Activated gamma-delta T cell (primary cell): ENCODE measurements around the gene C1QTNF8.

Experiments used
- DNase-seq: peaks from one replicate; lab custom pipeline; 2025; lab: John Stamatoyannopoulos, UW

C1QTNF8 gene

DNA sequence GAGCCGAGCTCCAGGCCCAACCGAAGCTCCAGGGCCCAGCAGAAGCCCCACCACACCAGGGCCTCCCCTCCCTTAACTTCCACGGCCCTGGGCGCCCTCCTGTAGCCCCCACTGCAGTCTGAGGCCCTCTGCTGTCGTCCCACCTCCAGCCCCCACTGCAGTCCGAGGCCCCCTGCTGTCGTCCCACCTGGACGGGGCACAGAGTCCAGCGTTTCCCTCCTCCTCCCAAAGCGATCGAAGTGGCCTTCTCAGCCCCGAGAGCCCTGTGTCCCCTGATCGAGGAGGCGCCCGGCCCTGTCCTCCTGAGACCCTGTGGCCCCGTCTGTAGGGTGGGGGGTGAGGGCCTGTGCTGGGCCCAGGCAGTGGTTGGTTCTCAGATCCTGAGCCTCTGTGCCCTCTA is 31.1 kb upstream of the C1QTNF8 start:
- DNase-seq: no peak

DNA sequence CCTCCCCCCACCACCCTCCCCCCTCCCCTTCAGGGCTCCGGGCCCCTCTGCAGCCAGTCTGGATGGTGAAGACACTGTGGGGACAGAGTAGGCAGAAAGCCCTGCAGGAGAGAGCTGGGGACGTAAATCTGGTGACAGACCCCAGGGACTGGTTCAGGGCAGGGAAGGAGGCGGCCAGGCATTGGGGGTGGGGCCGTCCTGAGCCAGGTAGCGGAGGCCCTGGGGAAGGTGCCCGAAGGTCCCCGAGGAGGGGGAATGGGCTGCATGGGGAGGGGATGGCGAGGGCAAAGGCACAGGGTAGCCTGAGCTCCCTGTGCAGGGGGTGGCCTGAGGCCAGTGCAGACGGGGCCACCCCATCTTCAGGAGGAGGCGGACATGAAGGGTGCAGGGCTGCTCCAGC is 30.5 kb upstream of the C1QTNF8 start:
- DNase-seq: no peak

DNA sequence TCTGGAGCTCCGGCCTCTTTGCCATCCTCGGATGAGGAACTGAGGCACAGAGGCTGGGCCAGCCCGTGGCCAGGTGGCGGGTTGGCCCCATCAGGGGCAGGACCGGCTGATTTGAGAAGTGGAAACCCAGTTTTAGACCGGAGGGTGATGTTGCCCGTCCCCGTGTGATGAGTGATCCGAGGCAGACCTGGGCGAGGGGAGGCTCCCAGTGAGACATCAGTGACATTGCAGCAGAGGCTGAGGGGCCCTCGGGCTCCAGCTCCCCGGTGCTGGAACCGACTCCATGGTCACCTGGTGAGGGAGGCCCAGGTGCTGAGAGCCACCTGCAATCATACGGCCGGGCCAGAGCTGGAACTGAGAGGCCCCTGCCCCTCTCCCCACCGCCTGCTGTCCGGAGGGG is 30.0 kb upstream of the C1QTNF8 start:
- no peak for DNase-seq

DNA sequence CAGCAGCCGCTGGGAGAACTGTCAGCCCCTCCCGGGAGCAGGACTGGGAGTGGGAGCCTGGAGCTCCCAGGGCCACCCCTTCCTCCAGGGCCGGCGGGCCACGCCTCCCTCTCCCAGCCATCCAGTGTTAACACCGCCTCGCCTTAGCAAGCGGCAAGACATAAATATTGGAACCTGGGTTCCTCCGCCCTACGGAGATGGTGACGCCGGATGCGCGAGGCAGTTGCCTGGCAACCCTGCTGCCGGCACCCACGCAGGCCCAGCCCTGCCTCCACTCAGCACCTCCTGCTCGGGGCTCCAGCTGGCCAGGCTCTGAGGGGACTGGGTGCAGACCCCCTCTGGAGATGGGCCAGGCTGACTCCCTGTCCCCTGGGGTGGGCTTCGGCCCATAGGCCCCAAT is 29.4 kb upstream of the C1QTNF8 start:
- DNase-seq: no peak

DNA sequence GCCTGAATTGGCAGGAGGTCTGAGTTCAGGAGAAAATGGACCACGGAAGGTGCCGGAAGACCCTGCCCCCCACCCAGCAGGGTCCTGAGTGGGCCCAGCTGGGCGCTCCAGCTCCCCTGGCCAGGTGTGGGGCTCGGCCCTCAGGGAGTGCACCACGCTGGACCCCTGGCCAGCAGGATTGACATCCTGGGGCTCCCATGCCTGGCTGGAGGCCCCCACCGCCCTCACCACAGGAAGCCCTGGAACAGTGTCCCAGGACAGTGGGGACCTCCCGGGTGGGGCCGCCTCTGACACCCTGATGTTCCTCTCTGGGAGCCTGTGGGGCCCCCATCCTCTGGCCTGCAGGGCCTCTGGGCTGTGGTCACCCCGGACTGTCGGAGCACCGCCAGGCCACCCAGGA is 28.8 kb upstream of the C1QTNF8 start:
- no peak for DNase-seq

DNA sequence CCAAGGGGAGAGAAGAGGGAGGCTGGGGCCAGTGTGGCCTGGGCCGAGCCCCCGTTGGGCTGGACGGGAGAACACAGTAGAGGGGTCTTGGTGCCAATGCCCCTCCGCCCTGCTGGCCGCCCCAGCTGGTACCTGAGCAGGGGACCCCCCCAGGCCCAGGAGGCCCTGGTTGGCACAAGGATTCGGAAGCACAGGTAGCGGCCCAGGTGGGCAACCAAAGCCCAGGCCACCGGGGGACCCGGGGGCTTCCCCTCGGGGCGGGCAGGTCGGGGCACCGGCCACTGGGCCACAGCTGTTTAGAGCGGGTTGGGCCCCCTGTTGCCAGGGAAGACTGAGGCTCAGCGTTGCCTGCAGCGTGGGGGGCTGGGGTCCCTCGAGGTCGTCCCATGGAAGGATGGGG is 28.2 kb upstream of the C1QTNF8 start:
- DNase-seq: no peak

DNA sequence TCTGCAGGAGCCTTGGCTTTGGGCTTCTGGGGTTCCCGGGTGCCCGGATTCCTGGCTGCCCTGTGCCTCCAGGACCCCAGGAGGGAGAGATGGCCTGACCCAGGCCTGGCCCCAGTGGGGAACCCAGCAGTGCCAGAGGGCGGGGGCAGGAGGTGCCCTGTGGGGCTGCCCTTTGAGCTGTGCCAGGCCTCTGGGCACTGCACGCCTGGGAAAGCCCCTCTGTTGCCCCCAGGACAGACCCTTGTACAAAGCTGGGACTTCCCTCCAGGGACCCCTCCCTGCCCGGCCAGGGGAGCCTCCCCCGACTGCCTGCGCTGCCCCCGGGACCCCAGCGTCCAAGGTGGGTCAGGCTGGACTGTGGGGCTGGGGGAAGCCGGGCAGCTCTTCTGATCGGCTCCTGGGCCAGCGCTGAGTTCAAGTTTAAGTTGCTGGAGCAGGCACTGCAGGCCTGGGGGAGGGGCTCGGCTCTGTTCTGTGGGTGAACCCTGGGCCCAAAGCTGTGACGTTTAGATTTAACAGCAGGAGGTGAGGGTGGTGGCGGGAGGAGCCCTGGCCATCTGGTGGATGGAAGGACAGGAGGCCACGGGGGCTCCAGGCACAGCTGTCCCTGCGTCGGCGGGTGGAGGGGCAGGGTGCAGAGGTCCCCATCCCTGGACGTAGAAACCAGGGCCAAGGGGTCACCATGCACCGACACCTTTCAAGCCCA is 27.6 kb upstream of the C1QTNF8 start:
- no peak for DNase-seq

DNA sequence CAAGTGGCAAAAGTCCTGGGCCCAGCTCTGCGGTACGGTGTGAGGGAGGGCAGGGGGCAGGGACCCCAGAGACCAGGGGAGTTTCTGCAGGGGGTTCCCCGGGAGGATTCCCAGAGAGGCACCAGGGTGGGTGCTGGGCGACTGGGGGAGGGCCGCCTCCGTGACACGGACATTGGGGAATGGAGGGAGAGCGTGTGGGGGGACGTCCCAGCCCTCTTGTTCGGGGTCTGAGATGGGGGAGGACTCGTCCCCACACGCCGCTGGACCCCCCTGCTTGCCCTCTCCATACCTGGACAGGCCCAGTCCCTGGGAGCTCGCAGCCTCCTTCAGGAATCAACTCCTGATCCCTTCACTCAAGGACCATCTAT is 26.3 kb upstream of the C1QTNF8 start:
- DNase-seq: no peak

DNA sequence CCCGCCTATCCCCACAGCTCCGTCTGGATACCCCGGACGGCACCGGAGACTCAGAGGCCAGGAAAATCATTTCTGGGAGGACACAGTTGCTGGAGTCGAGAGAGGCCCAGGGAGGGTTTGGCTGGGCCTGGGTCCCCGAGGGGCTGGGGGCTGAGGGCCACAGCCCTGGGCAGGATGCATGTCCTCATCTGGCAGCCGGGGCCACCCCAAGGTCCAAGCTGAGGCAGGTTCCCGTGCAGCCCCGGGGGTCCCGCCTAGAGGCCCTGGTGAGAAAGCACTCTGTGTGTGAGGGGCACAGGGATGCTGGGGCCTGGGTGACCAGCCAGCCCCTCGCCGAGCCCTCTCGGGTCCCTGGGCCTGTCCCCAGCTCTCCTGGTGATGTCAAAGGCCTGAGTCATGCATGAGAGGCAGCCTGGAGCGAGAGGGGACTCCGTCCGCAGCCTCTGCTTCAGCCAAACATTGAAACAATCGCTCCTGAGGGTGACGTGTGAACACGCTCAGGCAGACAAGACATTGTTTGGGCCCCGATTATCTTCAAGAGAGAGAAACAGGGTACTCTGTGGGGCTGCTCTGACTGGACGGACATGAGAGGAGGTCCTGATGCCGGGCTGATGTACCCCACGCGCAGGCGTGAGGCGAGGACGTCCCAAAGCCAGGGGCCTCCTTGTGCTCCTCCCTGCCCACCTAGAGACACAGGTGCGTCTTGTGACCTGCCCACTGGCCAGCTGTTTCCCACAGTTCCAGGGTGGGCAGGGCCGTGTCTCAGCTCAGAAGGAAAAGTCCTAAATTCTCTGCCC is 25.8 kb upstream of the C1QTNF8 start:
- no peak for DNase-seq

DNA sequence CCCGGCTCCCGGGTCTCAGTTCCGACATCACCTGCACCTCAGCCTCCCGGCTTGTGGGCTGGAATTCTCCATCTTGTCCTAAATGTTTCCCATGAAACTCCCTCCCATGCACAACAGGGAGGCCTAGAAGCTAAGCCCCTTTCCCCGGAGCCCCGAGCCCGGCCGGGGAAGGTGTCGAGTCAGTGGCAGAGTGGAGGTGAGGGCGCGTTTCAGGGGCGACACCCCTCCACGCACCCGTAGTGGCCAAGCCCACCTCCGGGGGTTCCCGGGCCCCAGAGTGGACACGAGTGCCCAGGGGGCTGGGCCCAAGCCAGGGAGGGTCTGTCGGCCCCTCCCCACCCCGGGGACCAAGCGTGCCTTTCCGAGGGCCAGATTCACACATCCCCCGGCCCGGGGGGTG is 25.0 kb upstream of the C1QTNF8 start:
- DNase-seq: no peak

DNA sequence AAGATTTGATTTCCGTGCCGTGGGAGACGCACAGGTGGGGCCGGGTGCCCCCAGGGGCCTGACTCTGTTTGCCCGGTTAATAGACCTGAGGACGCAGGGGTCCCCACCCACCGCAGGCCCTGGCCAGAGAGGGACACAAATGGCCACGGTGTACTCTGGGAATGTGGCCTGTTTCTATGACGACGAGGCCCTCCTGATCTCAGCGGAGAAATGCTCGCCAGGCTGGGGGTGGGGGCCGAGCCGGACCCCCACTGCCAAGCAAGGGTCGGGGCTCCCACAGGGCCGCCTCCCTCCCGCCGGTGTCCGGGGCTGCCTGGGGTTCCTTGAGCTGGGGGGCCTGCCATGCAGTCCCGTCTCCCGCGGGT is 24.5 kb upstream of the C1QTNF8 start:
- no peak for DNase-seq

DNA sequence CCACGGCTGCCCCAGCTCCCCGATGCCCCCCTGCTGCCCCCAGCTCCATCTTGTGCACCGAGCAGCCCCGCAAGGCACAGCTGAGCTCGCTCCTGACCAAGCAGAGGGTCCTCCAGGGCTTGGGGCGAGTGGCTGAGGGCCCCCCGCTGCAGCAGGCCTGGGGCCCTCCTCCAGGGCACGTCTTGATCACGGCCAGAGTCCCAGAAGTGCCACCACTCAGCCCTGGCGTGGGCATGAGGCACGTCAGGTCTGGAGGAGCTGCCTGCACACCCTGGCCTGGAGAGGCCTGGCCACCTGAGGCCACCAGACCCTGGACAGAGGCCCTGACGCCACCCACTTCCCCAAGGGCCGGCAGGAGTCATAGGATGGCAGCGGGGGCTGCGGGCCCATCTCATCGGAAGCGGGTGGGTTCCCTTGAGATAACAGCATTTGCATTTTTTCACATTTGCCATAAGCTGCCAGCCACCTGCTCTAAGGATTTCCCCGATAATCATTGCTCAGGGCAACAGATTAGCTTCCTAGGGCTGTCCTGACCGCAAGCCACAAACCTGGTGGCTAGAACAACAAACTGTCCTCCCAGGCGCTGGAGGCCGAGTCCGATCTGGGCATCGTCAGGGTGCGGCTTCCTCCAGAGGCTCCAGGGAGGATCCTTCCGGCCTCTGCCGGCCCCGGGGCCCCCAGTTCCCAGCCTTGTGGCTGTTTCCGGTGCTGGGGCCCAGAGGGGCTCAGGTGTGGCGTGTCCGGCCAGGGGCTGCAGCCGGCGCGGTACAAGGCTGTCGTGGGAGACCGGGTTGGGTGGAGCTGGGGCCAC is 23.9 kb upstream of the C1QTNF8 start:
- no peak for DNase-seq

DNA sequence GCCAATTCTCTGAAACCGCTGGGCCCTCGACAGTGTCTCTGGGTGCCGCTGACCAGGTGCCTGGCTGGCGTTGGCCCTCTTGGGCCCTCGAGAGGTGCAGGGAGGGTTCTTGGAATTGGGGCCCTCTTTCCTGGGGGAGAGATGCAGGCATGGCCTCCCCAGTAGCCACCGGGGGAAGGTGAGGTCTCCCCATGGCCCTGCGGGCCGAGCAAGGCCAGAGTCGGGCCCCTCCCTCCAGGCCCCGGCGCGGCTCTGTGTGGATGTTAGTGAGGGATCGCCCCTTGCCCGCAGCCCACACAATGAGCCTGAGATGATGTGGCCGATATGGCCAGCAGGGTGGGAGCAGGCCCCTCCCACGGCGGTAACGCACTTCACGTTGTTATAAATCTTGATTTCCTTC is 23.1 kb upstream of the C1QTNF8 start:
- no peak for DNase-seq

DNA sequence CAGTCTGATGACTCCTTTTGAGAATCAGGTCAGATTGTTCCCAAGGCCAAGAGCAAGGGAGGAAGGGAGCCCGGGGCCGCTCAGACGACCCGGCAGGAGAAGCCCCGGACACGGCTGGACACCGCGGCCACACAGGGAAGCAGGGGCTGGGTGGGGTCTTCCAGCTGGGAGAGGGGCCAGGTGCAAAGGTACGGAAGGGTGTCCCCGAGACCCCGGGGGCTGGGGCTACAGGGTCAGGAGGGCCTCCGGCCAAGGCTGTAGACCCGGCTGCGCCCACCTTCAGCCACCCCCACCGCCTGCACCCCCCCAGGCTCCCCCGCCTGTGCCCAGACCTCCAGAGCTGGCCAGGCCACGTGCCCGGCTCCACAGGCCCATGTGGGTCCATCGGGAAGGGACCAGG is 21.9 kb upstream of the C1QTNF8 start:
- no peak for DNase-seq

DNA sequence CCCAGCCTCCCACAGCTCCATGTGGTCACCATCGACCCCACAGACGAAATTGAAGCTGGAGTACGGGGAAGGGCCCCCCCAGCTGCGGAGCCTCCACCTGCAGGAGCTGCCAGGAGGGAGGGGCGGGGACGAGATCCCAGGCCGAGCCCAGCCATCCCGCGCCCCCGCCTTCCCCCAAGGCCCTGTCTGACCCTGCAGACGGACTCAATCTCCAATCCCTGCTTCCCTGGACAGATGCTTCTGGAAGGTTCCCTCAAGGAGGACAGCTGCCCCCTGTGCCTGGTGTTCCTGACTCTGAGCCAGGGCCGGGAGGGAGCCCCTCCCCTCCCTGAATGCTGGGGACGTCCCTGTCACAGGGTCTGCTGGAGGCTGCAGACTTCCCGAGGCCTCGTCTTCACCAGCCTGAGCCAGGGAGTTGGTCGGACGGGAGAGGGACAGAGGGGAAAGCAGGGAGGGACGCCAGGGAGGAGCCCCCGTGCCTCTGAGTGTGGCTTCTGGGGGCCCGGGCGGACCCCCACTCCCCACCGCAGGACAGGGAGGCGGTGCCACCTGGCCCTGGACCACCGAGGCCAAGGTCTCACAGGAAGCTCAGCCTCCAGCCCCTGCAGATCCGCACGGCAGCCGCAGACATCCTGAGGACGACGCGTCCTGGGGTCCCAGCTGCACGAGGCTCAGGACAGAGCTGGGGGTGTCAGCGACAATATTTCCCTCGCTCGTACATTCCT is 21.3 kb upstream of the C1QTNF8 start:
- no peak for DNase-seq

DNA sequence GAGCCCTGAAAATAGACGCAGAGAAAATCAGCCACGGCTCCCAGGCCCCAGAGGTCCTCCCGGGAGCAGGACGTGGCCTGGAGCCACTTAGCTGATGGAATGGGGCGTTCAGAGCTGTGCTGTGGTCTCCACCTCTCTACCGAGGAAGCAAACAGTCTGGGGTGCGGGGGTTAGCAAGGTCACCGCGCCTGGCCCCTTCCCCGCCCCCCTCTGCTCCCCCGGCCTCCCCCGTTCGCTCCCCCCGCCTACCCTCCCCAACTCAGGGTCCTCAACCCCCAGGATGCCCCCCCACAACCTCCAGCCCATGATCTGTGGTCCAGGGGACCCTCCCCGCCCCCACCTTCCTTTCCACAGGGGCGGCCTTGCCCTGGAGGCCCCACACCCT is 20.6 kb upstream of the C1QTNF8 start:
- DNase-seq: no peak

DNA sequence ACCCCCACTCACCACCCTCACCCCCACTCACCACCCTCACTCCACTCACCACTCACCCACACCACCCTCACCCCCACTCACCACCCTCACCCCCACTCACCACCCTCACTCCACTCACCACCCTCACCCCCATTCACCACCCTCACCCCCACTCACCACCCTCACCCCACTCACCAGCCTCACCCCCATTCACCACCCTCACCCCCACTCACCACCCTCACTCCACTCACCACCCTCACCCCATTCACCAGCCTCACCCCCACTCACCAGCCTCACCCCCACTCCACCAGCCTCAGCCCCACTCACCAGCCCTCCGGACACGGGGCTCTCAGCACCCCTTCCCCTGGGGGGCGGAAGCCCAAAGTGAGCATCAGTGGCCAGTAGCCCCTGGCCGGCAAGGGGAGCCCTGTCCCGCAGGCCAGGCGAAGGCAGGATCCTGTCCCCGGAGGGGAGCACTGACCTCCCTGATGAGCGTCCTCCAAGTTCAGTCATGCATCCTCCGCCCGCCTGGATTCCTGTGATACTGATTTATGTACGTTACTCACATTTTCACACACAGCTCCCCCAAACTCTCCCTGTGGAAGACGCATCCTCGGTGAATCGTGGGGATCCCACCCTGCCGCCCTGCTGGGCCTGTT is 18.0 kb upstream of the C1QTNF8 start:
- no peak for DNase-seq

DNA sequence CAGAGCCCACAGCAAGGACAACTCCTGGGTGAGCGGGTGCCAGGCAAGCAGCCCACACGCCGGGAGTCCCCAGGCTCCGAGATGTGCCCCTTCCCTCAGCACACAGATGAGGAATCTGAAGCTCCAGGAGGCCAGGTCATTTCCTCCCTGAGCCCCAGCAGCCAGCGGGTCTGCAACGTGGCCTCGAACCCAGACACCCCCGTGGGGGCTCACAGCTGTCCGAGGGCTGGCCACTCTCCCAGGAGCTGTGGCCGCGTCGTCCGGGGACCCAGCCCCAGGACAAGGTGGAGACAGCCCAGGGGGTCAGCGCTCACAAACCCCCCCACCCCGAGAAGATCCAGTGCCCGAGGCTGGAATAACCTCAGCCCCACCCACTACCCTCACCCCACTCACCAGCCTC is 17.4 kb upstream of the C1QTNF8 start:
- no peak for DNase-seq

DNA sequence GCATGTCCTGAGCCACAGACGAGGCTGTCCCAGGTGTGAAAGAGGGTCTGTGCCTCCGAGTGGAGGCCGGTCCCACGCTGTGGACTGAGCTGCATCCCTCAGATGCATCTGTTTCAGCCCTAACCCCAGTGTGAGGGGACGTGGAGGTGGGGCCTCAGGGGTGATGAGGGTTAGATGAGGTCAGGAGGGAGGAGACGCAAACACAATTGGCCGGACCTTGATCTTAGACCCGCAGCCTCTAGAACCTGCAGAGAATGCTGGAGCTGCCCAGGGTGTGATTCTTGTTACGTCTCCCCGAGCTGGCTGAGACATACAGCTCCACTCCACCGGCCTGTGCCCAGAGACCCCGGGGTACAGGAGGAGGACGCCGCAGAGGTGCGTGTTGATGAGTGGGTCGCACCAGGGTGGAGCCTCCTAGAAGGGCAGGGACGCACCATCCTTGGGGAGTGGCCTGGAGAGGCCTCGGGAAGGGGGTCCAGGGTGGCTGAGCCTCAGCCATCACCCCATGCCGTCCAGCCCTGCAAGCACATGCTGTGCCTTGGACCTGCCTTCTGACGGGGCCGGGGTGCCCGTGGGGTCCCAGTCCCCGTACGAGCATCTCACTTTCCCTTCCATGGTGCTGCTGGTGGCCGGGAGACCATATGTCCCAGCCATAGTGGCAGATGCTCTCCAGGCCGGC is 16.6 kb upstream of the C1QTNF8 start:
- no peak for DNase-seq

DNA sequence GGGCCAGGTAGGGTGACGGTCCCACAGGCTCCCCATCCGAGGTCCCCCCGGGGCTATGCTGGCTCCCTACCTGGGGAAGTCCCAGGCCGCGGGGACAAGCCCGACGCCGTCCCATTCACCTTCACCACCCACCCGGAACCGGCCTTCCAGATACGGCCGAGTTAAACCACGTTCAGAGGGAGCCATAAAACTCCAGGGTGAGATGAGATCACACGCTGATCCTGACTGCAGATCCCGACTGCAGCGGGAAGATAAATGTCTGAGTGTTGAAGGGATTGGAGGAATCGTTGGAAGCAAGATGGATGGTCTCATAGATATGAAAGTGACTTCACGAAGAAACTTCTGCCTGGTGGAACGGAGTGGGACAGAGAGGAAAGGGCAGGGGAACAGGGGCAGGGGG is 13.6 kb upstream of the C1QTNF8 start:
- DNase-seq: no peak
